ENCODE measurements around the gene RXRG. TPM values are rescaled to one million over a fixed set of nuclear protein-coding genes. Genes with fewer than 3 reads are reported as not detected.

Gene RXRG
- total RNA-seq, 1 experiment from 2014 or later = not detected

- TF ChIP-seq E2F5 (CRISPR knock-in tag; IDR thresholded peaks at IDR 0.05) = no peak
- TF ChIP-seq GABPB1 (CRISPR knock-in tag; IDR thresholded peaks at IDR 0.05) = no peak
- TF ChIP-seq FOXP4 (CRISPR knock-in tag; IDR thresholded peaks at IDR 0.05) = no peak
- TF ChIP-seq USF2 (CRISPR knock-in tag; IDR thresholded peaks at IDR 0.05) = no peak
- TF ChIP-seq SOX15 (CRISPR knock-in tag; IDR thresholded peaks at IDR 0.05) = no peak
These were observed 42.3 kb downstream of the RXRG start (continued) for GRCh38 chr1:165402517-165403111.

- ATAC-seq (peak; percentile 46), DNase-seq (ENCODE audit: low spot score) (no peak)
- Mint-ChIP-seq H3K9me3 (no peaks in the 10 kb centered on the region), H3K36me3 (no peaks in the 10 kb centered on the region), H3K27me3 (ENCODE audit: low read depth) (peaks cover 9% of the 10 kb centered on the region), H3K4me3 (no peak overlapping the region), H3K4me1 (peaks cover 12% of the 10 kb centered on the region), H3K27ac (no peak overlapping the region)
- ChIA-PET CTCF (interaction anchor here (2.3 to 2.7 kb wide), 2 partner anchors 31 to 194 kb away, joined by 10 to 13 read pairs; no protein-coding TSS in a partner anchor), POLR2A (no interaction called here)
- TF ChIP-seq SMAD3 (CRISPR knock-in tag; IDR thresholded peaks at IDR 0.05; ENCODE audit: borderline replicate concordance) = no peak
- TF ChIP-seq ZNF121 (CRISPR knock-in tag; IDR thresholded peaks at IDR 0.05) = no peak
- TF ChIP-seq ATF1 (CRISPR knock-in tag; IDR thresholded peaks at IDR 0.05) = no peak
- TF ChIP-seq ZSCAN18 (CRISPR knock-in tag; IDR thresholded peaks at IDR 0.05) = no peak
- TF ChIP-seq OVOL2 (CRISPR knock-in tag; IDR thresholded peaks at IDR 0.05; ENCODE audit: borderline replicate concordance) = no peak
- no peak for TF ChIP-seq SP1 (CRISPR knock-in tag; conservative IDR thresholded peaks at IDR 0.05)
- no peak for TF ChIP-seq GTF2I (CRISPR knock-in tag; conservative IDR thresholded peaks at IDR 0.05)
- TF ChIP-seq ARID4B (CRISPR knock-in tag; IDR thresholded peaks at IDR 0.05; ENCODE audit: borderline replicate concordance) = no peak
- TF ChIP-seq ZNF317 (CRISPR knock-in tag; IDR thresholded peaks at IDR 0.05; ENCODE audit: borderline replicate concordance, low read depth) = no peak
- no peak for TF ChIP-seq GABPB1 (CRISPR knock-in tag; IDR thresholded peaks at IDR 0.05)
- no peak for TF ChIP-seq ZNF416 (CRISPR knock-in tag; IDR thresholded peaks at IDR 0.05)
- TF ChIP-seq E2F5 (CRISPR knock-in tag; IDR thresholded peaks at IDR 0.05) = no peak
- TF ChIP-seq ZBTB43 (CRISPR knock-in tag; IDR thresholded peaks at IDR 0.05) = no peak
- TF ChIP-seq NR1H2 (CRISPR knock-in tag; IDR thresholded peaks at IDR 0.05) = no peak
- no peak for TF ChIP-seq RORB (CRISPR knock-in tag; IDR thresholded peaks at IDR 0.05)
- no peak for TF ChIP-seq NR3C1 (CRISPR knock-in tag; conservative IDR thresholded peaks at IDR 0.05; ENCODE audit: low read depth)
These were observed 47.0 kb downstream of the RXRG start for GRCh38 chr1:165397944-165398343.

Data from WTC11 (cell line).